CD4-positive, alpha-beta T cell treated with Interleukin-6 for 4 hours (primary cell): ENCODE data around the gene COL23A1.
"Not testable (repeated sequence)": the region's sequence is repeated elsewhere in the genome, so short reads cannot be mapped to it uniquely, and the experiment has no call there.

Experiments used
- DNase-seq: peaks from one replicate; pipeline ENCODE4 v3.0.0-alpha.2; 2020; ENCODE audit warnings: mixed read lengths

COL23A1 gene

DNA sequence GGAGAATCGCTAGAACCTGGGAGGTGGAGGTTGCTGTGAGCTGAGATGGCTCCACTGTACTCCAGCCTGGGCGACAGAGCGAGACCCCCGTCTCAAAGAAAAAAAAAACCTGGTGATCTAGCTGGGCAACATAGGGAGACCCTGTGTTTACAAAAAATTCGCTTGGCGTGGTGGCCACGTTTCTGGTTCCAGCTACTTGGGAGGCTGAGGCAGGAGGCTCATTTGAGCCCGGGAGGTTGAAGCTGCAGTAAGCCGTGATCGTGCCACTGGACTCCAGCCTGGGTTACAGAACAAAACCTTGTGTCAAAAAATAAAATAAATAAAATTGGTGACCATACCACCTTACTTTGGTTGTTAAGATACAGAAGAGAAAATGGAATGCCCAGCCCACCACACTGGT lies 387.7 kb downstream of the COL23A1 start:
- no peak for DNase-seq

DNA sequence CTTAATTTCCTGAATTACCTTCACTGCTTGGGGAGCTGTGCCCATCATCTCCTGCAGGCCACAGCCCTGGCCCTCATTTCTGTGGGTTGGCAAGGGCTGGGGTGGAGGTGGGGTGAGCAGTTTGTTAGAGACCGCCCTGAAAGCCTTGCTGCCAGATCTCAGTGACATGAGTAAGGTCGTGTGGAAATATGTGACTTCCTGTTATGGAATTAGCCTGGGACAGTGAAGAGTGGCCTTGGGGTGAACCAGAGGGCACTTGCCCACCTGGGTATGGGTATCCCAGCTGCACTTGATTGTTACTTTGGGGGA lies 388.3 kb downstream of the COL23A1 start:
- no peak for DNase-seq

DNA sequence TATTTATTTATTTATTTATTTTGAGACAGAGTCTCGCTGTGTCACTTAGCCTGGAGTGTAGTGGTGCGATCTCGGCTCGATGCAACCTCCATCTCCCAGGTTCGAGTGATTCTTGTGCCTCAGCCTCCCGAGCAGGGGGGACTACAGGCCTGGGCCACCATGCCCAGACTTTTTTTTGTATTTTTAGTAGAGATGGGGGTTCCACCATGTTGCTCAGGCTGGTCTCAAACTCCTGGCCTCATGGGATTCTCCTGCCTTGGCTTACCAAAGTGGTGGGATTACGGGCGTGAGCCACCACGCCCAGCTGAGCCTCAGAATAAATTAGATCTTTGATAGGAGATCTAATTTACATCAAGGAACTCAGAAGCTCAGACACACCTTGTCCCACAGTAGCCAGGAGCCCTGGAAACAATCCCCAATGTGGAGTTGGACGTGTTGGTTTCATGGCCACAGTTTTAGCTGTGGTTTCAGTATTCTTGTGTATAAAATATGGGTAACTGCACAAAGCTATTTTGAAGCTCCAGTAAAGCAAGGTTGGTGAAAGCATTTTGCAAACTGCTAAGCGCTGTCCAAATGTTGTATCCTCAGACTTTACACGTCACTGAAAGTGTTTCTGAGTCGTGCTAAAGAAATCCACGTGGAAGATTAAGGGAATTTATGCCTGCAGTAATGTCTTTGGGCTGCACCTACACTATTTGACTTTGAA lies 388.8 kb downstream of the COL23A1 start:
- no peak for DNase-seq

DNA sequence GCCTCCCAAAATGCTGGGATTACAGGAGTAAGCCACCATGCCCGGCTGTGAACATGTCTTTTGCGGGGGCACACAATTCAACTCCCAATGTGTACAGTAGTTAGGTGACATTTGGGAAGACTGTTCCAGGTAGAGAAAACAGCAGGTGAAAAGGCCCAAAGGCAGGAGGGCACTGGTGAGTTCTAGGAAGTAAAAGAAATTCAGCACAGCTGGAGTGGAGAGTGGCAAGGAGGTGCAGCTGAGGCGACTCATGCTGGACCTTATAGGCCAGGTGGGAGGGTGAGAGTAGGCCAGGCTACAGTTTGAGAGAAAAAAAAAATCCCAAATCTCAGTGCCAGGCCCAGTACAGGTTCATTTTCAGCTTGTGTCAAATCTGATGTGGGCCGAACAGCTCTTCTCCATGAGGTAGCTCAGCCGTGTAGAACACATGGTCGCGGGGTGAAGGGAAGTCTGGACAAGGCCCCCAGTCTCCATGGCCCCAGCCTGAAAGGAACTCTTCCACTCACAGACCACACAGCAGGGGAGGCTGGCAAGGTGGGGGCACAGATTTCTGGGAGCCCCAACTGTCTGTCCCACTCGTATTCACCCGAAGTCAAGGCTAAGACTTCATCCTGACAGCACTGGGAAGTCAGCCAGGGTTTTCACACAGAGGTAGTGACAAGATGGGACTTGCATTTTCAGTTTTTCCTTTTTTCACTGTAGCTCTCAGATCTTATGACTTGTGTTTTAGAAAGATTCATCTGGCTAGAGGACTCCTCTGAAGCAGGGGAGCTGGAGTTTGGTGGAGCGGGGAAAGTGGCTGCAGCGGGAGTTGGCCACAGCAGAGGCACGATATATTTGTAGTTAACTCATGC lies 390.4 kb downstream of the COL23A1 start:
- DNase-seq: no peak

DNA sequence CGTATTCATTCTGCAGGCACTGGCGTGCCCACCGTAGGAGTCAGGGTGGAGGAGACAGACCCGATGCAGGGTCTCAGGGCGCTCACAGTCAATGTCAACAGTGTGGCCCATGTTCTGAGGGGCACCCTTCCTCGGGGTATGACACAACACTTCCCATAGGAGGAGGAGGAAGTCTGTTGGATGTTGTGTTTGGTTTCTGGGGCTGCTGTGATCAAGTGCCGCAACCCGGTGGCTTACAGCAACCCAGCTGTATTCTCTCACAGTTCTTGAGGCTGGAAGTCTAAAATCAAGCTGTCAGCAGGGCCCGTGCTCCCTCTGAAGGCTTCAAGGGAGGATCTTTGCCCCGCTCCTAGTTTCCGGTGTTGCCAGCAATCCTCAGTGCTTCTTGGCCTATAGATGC lies 391.5 kb downstream of the COL23A1 start:
- no peak for DNase-seq

DNA sequence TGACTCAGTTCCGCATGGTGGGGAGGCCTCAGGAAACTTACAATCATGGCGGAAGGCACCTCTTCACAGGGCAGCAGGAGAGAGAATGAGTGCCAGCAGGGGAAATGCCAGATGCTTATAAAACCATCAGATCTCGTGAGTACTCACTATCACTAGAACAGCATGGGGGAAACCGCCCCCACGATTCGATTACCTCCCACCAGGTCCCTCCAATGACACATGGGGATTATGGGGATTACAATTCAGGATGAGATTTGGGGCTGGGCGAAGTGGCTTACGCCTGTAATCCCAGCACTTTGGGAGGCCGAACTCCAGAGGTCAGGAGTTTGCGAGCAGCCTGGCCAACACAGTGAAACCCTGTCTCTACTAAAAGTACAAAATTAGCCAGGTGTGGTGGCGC lies 392.0 kb downstream of the COL23A1 start:
- not testable (repeated sequence) for DNase-seq

DNA sequence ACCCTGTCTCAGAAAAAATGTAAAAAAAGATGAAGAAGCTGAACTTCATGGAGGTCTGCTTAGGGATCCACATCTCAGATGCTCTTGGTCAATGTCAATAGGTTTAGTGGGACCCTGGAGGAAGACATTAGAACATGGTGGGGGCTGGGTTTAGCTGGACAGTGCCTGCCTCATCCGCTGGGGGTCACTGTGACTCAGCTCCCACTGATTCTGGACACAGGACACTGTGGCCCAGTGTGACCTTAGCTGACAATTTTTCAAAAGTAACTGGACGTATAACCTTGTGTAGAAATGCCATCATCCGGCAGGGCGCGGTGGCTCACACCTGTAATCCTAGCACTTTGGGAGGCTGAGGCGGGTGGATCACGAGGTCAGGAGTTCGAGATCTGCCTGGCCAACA lies 393.2 kb downstream of the COL23A1 start:
- no peak for DNase-seq

DNA sequence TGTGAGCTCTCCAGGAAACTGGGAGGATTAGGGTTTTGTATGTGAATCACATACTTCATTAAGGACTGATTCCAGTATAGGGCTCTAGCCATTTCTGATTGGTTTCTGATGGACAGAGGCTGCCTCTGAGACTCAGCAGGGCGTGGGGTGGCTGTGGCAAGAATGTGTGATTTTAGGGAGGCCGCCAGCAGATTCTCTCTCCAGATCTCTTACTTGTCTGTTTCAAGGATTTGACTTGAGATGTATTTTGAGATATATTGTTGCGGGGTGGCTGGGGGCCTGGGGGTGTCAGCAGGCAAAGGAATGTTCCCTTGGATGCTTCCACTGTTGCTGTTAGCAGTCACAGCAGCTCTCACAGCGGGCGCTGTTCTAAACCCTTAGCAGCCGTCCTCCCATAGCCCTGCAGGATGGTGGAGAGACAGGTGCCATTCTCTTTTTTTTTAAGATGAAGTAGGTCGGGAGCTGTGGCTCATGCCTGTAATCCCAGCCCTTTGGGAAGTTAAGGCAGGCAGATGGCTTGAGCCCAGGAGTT lies 393.8 kb downstream of the COL23A1 start:
- DNase-seq: no peak

DNA sequence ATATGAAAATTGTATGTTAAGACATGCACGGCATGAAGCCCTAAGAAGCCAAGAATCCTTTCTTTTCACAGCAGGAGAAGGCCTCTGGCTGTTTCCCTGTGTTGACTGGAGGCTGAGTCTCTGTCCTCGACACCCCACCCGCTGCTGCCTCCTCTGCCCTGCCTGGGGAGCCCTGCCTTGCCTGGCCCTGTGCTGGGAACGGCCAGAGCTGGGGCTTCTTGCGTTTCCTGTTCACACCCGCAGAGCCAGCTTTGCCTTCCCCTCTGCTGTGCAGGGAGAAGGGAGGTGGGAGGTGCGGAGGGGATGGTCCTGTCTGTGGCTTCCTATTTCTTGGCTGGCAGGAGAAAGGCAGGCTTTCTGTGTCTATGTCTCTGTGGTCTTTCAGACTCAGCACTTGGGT lies 396.2 kb downstream of the COL23A1 start:
- DNase-seq: no peak

DNA sequence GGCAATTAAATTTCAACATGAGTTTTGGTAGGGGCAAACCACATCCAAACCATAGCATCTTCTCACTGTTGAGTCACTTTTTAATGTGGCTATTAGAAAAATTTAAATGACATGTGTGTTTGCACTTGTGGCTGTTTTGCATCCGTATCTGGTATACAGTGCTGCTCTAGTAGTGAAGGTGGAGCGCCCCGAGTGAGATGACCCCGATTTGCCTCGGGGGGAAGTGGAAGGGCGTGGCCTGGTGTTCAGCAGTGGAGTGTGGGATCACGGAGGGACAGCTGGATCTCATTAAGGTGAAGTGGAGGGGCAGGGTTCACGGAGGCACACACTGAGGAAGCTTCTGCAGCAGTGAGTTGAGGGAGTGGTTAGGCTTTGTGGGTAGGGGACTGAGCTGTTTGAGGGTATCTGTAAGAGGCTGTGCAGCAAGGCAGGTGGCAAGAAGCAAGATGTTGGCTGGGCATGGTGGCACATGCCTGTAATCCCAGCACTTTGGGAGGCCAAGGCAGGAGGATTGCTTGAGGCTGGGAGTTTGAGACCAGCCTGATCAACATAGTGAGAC lies 396.9 kb downstream of the COL23A1 start:
- no peak for DNase-seq

DNA sequence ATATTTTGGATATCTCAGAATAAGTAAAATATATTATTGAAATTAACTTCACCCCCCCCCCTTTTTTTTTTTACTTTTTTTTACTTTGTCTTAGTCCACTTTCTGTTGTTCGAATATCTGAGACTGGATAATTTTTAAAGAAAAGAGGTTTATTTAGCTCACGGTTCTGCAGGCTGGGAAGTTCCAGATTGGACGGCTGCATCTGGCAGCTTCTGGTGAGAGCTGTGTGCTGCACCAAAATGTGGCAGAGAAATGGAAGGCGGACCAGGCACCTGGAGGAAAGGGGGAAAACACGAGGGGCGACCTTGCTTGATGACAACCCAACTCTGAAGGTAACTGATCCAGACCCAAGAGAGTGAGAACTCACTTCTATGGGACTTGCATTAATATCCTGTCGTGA lies 397.4 kb downstream of the COL23A1 start:
- DNase-seq: no peak

DNA sequence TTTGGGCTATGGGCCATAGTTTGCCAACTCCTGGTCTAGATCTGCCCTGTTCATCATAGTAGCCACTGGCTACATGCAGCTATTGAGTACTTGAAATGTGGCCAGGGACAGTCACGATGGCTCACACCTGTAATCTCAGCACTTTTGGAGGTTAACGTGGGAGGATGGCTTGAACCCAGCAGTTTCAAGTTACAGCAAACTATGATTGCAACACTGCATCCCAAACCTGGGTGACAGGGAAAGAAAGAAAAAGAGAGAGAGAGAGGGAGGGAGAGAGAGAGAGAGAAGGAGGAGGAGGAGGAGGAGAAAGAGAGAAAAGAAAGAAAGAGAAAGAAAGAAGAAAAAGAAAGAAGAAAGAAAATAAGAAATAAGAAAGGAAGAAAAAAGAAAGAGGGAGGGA lies 397.9 kb downstream of the COL23A1 start:
- DNase-seq: no peak

DNA sequence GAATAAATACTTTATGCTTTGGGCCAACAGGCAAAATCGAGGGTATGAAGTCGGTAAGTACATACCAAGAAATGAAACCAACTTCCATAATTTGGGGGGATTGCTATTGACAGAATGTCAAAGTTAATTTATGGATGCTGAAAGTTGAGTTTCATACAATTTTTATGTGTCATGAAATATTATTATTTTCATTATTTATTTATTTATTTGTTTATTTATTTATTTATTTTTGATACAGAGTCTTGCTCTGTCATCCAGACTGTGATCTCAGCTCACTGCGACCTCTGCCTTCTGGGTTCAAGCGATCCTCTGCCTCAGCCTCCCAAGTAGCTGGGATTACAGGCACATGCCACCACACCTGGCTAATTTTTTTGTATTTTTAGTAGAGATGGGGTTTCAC lies 398.5 kb downstream of the COL23A1 start:
- DNase-seq: no peak

DNA sequence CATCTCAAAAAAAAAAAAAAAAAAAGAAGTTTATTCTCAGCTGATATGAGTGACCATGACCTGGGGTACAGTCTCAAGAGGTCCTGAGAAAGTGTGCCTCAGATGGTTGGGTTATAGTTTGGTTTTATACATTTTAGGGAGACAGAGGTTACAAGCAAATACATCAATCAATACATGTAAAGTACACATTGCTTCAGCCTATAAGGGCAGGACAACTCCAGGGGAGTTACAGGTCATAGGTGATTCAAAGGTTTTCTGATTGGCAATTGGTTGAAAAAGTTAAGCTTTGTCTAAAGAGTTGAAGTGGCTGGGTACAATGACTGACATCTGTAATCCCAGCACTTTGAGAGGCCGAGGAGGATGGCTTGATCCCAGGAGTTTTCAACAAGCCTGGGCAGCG lies 400.8 kb downstream of the COL23A1 start:
- DNase-seq: no peak
